Aorta (tissue), 5 donors: Measurements from ENCODE around the gene CR2. TPM values are rescaled to one million over a fixed set of nuclear protein-coding genes. Genes with fewer than 3 reads are reported as not detected.
A peak's percentile ranks its signal among the peaks of the same experiment; 100 is the strongest.
"Not testable (repeated sequence)": the region's sequence is repeated elsewhere in the genome, so short reads cannot be mapped to it uniquely, and the experiment has no call there.

Experiments
- ATAC-seq: fragments of 200-7000 bp; cut with Tn5 transposase; one replicate; pipeline ENCODE4 v1.9.1; 2022; ENCODE audit warnings: moderate library complexity; ENCODE audit not compliant: low FRiP score
- DNase-seq, 2 donors: peaks; one replicate each; pipeline ENCODE4 v3.0.0-alpha.2; 2020
- H3K27ac ChIP-seq, 2 donors: one replicate each; pipeline ENCODE4 v1.5.1; 2013; ENCODE audit warnings: low read length in 2 of 2, mild to moderate bottlenecking in 2 of 2, moderate library complexity in 2 of 2, control low read depth in 1 of 2, inconsistent platforms in 1 of 2, low read depth in 1 of 2
- H3K27me3 ChIP-seq, 2 donors: one replicate each; pipeline ENCODE4 v1.6.1; 2013; ENCODE audit warnings: control low read depth in 1 of 2, low read length in 1 of 2, mild to moderate bottlenecking in 1 of 2, moderate library complexity in 1 of 2; ENCODE audit not compliant: insufficient read depth in 2 of 2, control insufficient read depth in 1 of 2
- H3K36me3 ChIP-seq, 2 donors: one replicate each; pipeline ENCODE4 v1.6.1; 2013; ENCODE audit warnings: control low read depth in 1 of 2, low read length in 1 of 2, mild to moderate bottlenecking in 1 of 2; ENCODE audit not compliant: insufficient read depth in 2 of 2, control insufficient read depth in 1 of 2
- H3K4me1 ChIP-seq, 2 donors: one replicate each; pipeline ENCODE4 v1.6.1; 2013; ENCODE audit warnings: low read length in 2 of 2, control low read depth in 1 of 2, mild to moderate bottlenecking in 1 of 2, moderate library complexity in 1 of 2; ENCODE audit not compliant: insufficient read depth in 2 of 2, control insufficient read depth in 1 of 2
- H3K4me3 ChIP-seq, 2 donors: one replicate each; pipeline ENCODE4 v1.5.1; 2013; ENCODE audit warnings: low read length in 2 of 2, control low read depth in 1 of 2, mild to moderate bottlenecking in 1 of 2
- H3K9me3 ChIP-seq: one replicate; pipeline ENCODE4 v1.6.1; 2013; ENCODE audit warnings: mild to moderate bottlenecking, low read length; ENCODE audit not compliant: control insufficient read depth
- WGBS, 2 donors: extraction: QIAGEN DNeasy Blood & Tissue Kit; methylation state at CpG; one replicate each; pipeline ENCODE4 v1.1.7; 2013; 5-methylcytosine and 5-hydroxymethylcytosine counted together
- intact Hi-C, 2 donors: fragments of 100-400 bp; cut with DNase I; formaldehyde crosslinking; loops; one replicate each; pipeline versions ENCODE4 v1.14.2 to v1.15.0; 2022
- polyA plus RNA-seq, 2 donors: library from polyadenylated mRNA; stranded (reverse); fragments of 200-250 nt; gene quantifications; one replicate each; pipeline ENCODE4 v1.2.3, GENCODE V29; 2013
- total RNA-seq, 2 donors: library from RNA; stranded (reverse); fragmentation: NEBNext Ultra II Directional; extraction: Animal tissue kit (Norgen Biotek cat#: 25700); gene quantifications; one replicate each; pipeline ENCODE4 v1.2.1, GENCODE V29; 2021
- donor health status: healthy with polysubstance abuse.
- donor health status: Bipolar disorder and iron deficiency.
- donor health status: DM: no; HTN: no; CAD: no.
- donor health status: DM: no; HTN: no; CAD: no.
- donor health status: DM: yes; HTN: yes; CAD: no.

Gene CR2
- total and polyA plus RNA-seq, 4 donors, result 0.13 to 0.58 (median 0.36) TPM; not detected in 1

DNA sequence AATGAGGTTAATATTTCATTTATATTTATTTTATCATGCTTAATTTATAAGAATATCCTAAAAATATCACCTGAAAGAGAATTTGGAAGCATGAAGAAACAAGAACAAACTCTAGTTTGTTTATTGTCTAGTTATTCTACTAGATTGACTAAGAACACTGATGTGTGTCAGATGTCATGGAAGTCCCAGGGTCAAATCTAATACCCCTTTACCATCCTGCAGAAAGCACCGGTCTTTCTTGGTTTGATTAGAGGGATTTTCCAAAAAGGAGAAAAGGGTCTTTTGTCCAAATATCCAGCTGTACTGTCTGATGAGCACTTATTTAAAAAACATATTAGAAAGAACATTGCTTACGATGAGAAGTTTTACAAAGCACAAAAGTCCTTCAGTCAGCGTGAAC is 20.7 kb upstream of the CR2 start:
- DNase-seq (no peak), ATAC-seq (no peak)
- no peaks in the 10 kb centered on the region for H3K27me3 ChIP-seq
- H3K27ac ChIP-seq, result no peak overlapping the region
- no peaks in the 10 kb centered on the region for H3K4me1 ChIP-seq
- H3K36me3 ChIP-seq, result no peaks in the 10 kb centered on the region
- no peak overlapping the region for H3K4me3 ChIP-seq
- no peaks in the 10 kb centered on the region for H3K9me3 ChIP-seq
- intact Hi-C loops, result no loop called here
- 93% methylated on average over 3 of the region's 3 CpGs for whole genome bisulfite sequencing, 2 donors

DNA sequence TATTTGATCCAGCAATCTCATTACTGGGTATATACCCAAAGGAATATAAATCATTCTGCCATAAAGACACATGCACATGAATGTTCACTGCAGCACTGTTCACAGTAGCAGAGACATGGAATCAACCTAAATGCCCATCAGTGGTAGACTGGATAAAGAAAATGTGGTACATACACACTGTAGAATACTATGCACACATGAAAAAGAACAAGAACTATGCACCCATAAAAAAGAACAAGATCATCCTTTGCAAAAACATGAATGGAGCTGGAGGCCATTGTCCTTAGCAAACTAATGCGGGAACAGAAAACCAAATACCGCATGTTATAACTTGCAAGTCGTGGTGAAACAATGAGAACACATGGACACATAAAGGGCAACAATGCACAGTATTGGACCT is 17.4 kb upstream of the CR2 start:
- H3K27me3 ChIP-seq, H3K27ac ChIP-seq, H3K4me1 ChIP-seq, H3K4me3 ChIP-seq, DNase-seq, H3K9me3 ChIP-seq, H3K36me3 ChIP-seq, intact Hi-C loops, ATAC-seq: not testable (repeated sequence)
- WGBS, 2 donors, result 95% methylated on average over 3 of the region's 3 CpGs

DNA sequence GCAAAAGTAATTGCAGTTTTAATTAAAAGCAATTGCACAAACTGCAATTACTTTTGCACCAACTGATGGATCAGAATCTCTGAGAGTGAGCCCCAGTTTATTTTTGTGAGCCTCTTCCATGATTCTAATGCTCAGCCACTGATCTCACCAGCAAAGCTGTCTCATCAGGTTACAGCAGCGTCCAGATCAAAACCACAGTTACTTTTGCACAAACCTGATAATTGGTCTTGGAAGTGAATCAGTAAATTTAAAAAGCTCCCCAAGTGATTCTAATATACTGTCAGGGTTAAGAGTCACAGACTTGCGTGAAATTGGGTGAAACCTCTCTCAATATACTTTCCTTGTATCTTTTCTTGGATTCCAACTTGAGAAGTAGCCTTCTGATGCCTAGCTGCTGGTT is 13.5 kb upstream of the CR2 start:
- 79 to 82% methylated on average over 2 of the region's 2 CpGs for WGBS, 2 donors
- no peaks in the 10 kb centered on the region for H3K4me1 ChIP-seq
- intact Hi-C loops, result no loop called here
- H3K27ac ChIP-seq, result no peak overlapping the region
- H3K27me3 ChIP-seq, result no peaks in the 10 kb centered on the region
- H3K36me3 ChIP-seq, result no peaks in the 10 kb centered on the region
- ATAC-seq (no peak), DNase-seq (no peak)
- H3K4me3 ChIP-seq, result no peak overlapping the region
- H3K9me3 ChIP-seq, result no peaks in the 10 kb centered on the region

DNA sequence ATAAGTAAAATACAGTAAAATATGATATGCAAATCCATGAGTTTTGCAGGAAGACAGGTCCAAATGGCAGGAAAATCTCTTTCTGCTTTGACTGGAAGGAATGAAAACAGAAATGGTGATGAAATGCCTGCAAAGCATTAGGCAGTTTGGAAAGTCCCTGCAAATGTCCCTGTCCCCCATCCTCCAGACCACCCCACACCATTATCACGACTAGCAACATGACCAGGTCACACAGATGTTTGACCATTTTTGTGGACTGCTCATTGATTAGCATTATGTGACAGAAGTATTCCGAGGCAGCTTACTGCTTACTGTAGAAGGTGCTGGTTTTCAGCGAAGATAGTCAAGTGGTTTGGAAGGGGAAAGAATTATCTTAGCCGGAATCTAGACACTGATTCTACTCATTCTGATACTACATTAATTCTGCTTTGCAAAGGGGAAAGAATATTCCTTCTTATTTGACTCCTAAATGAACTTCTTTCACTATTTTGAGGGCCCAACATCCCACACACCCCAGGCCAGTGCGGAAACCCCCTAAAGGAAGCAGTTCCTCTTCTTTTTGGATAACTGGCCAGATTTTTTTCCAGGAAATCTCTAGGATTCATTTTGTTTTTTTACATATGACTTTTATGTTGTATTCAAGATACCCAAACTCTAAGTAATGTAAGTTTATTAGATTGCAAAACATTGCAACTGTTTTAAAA is 9.5 kb upstream of the CR2 start:
- Histone ChIP-seq H3K4me1 (no peaks in the 10 kb centered on the region), H3K36me3 (no peaks in the 10 kb centered on the region), H3K9me3 (no peaks in the 10 kb centered on the region), H3K27me3 (no peaks in the 10 kb centered on the region), H3K4me3 (no peak overlapping the region), H3K27ac (no peak overlapping the region)
- 78 to 82% methylated on average over 5 of the region's 5 CpGs for WGBS, 2 donors
- DNase-seq (no peak), ATAC-seq (no peak)
- intact Hi-C loops, result no loop called here

DNA sequence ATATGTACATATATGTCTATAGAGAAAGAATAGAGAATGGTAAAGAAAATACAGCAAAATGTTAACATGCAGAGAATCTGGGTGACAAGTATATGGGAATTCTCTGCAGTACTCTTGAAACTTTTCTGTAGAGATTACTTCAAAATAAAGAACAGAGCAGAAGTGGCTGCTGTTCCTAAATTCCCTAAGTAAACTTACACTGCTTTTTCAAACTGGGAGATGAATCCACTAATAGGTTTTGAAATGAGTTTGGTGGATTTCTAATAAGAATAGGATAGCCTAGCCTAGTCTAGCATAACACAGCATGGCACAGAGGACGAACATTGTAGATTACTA is 450 bp upstream of the CR2 start:
- no peak for DNase-seq
- no peak for ATAC-seq

DNA sequence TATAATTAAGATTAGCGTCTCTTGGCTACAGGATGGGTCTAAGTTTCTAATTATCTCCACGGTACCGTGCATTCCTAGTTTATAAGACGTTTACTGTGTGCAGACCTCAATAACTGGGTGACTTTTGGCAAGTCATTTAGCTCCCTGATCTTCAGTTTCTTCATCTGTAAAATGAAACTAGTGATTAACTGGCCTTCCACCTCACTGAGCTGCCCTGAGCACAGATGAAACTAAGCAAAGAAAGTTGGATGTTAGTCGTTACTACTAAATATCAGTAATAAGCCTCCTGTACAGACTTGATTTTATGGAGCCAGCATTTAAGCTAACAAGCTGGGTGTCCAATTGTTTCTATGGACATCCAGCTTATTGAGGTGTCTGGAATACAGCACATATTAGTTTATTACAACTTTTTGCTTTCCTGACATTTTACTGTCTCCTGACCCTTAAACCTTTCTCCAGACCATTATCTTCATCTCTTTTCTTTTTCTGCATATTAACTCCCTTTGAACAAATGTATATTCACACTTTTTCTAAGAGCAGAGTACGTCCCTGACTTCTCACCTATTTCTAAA is 1.1 kb downstream of the CR2 start:
- peak overlapping the region in 1 of 2 donors; percentile 20 for H3K4me3 ChIP-seq
- peaks cover 2% of the 10 kb centered on the region for H3K9me3 ChIP-seq
- no peak overlapping the region for H3K27ac ChIP-seq
- WGBS, 2 donors, result 57 to 60% methylated on average over 6 of the region's 6 CpGs
- H3K36me3 ChIP-seq, result no peaks in the 10 kb centered on the region
- ATAC-seq, result no peak
- H3K27me3 ChIP-seq, result no peaks in the 10 kb centered on the region
- H3K4me1 ChIP-seq, result no peaks in the 10 kb centered on the region
- intact Hi-C loops, result no loop called here
- no peak for DNase-seq

More for the DNA sequence above, 450 bp upstream of the CR2 start:
- H3K27me3 ChIP-seq, result no peaks in the 10 kb centered on the region
- H3K4me1 ChIP-seq, result no peaks in the 10 kb centered on the region
- intact Hi-C loops, result no loop called here
- no peak overlapping the region for H3K4me3 ChIP-seq
- no peak overlapping the region for H3K27ac ChIP-seq
- H3K36me3 ChIP-seq, result no peaks in the 10 kb centered on the region
- peaks cover 2% of the 10 kb centered on the region for H3K9me3 ChIP-seq
- WGBS, 2 donors, result 18 to 25% methylated on average over 1 of the region's 1 CpG

DNA sequence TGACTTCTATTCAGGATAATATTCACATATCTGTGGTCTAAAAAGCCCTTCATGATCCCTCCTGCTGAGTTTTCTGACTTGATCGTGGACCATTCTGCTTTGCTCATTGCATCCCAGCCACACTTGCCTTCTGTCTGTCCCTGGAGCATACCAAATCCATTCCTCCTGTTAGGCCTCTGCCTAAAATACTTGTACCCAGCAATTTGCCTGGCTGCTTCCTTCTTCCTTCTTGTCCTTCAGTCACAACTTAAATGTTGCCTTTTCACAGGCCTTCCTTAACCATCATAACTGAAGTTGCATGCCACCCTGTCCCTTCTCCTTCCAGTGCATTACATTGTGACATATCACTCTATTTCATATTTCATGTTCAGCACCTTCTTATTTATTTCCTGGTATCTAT is 4.3 kb downstream of the CR2 start:
- no peak for ATAC-seq
- no peak overlapping the region for H3K27ac ChIP-seq
- H3K4me1 ChIP-seq, result no peaks in the 10 kb centered on the region
- H3K4me3 ChIP-seq, result no peak overlapping the region
- DNase-seq, result no peak
- WGBS, 2 donors, result 96 to 97% methylated on average over 1 of the region's 1 CpG
- H3K36me3 ChIP-seq, result no peaks in the 10 kb centered on the region
- H3K27me3 ChIP-seq, result no peaks in the 10 kb centered on the region
- intact Hi-C loops, result no loop called here
- peaks cover 2% of the 10 kb centered on the region for H3K9me3 ChIP-seq

DNA sequence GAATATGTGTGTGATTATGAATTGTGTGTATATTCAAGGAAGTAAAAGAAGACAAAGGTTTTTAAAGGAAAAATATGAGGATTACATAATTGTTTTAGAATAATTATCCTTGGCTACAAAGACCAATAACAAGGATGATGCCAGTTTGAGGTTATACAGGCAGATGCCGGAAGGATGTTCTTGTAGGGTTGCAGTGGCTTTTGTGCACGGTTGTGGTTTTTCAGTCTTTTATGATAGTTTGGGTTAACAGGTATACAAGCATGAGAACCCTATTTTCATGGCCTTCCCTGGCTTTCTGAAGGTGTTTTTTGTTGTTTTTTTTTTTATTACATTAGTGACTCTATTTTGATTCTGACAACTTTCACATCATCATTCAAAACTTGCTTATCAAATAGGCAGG is 4.9 kb downstream of the CR2 start:
- Histone ChIP-seq H3K4me1 (no peaks in the 10 kb centered on the region), H3K9me3 (peaks cover 2% of the 10 kb centered on the region), H3K27ac (no peak overlapping the region), H3K27me3 (no peaks in the 10 kb centered on the region), H3K4me3 (no peak overlapping the region), H3K36me3 (no peaks in the 10 kb centered on the region)
- no peak for ATAC-seq
- DNase-seq, result no peak
- 87 to 96% methylated on average over 2 of the region's 2 CpGs for WGBS, 2 donors
- intact Hi-C loops, result no loop called here

DNA sequence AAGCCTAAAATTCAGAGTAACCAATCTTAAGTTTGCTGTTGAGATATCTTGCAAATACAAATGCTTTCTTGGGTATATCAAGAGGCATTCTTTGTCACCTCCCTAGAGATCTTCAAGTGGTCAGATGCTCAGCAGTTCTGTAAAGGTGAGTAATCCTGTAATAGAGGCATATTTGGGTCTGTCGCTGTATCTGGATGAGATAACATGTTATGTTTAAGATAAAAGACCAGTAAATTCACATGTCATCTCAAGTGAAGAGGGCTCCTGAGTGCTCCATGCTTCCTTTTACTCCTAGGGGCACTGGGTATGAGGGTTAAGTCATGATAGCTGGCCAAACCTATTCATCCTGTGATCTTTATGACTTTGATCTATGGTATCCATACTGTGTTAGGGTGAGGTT is 7.5 kb downstream of the CR2 start:
- Histone ChIP-seq H3K27me3 (no peaks in the 10 kb centered on the region), H3K9me3 (no peaks in the 10 kb centered on the region), H3K4me1 (no peaks in the 10 kb centered on the region), H3K4me3 (no peak overlapping the region), H3K27ac (no peak overlapping the region), H3K36me3 (no peaks in the 10 kb centered on the region)
- no peak for ATAC-seq
- no peak for DNase-seq
- 70 to 76% methylated on average over 1 of the region's 1 CpG for WGBS, 2 donors
- intact Hi-C loops, result no loop called here
